Measurements from ENCODE around the gene OR6K2.

OR6K2 gene

DNA sequence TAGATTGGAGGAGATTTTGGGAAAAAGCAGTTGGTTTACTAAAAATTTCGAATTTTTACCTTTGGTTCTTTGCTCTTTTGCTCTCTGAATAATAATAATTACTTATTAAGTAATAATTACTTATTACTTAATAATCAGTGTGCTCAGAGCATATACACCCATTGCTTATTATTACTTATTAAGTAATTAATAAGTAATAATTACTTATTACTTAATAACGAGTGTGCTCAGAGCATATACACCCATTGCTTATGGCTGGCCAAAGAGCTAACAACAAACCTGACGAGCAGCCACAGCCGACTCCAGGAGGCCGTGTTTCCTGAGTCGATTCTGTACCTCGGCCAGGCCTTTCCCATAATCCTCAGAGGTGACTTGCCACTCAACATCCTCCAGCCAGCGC lies 34.4 kb downstream of the OR6K2 start:
- DNase-seq (ENCODE audit: low spot score) = no peak
- TF ChIP-seq, protein P1, sequence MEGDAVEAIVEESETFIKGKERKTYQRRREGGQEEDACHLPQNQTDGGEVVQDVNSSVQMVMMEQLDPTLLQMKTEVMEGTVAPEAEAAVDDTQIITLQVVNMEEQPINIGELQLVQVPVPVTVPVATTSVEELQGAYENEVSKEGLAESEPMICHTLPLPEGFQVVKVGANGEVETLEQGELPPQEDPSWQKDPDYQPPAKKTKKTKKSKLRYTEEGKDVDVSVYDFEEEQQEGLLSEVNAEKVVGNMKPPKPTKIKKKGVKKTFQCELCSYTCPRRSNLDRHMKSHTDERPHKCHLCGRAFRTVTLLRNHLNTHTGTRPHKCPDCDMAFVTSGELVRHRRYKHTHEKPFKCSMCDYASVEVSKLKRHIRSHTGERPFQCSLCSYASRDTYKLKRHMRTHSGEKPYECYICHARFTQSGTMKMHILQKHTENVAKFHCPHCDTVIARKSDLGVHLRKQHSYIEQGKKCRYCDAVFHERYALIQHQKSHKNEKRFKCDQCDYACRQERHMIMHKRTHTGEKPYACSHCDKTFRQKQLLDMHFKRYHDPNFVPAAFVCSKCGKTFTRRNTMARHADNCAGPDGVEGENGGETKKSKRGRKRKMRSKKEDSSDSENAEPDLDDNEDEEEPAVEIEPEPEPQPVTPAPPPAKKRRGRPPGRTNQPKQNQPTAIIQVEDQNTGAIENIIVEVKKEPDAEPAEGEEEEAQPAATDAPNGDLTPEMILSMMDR (IDR thresholded peaks at IDR 0.05) = no peak
- H3K4me3 ChIP-seq = no peak overlapping the region
- no peak overlapping the region for H3K27ac ChIP-seq

DNA sequence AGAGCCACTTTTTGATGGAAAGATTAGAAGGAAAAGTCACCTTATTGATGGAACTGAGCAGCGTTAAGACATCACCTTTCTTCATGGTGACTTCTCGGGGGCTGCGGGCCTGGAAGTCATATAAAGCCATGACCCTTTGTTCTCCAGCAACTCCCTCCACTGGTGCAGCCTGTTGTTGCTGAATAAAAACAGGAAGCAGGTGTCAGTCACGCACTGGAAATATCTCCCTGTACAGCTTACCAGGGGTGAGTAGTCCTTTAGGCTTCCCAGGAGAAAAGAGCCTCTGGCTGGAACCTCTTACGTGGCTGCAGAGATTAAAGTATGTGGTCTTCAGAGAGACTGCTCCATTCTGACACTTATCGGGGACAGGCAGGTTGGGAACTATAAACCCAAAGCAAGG lies 45.9 kb downstream of the OR6K2 start:
- no peak overlapping the region for H3K27ac ChIP-seq
- no peak for DNase-seq (ENCODE audit: low spot score)
- no peak overlapping the region for H3K4me3 ChIP-seq
- TF ChIP-seq, protein P1 (IDR thresholded peaks at IDR 0.05) = no peak

DNA sequence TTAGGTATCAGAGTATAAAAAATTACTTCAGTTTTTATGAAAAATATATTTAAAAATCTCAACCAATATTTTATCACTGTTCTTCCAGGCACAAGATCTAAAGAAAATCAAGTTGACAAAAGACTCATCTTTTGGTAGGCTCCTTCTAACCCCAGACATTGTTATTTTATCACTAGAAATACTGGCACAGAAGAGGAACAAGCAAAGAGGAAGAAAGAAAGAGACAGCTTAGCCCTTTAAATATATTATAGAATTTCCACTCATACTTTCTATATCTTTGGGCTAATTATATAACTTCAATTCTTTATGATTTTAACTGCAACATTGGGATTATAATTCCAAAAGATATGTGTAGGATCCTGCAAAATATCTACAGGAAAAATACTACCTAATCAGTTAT lies 46.4 kb downstream of the OR6K2 start:
- DNase-seq (ENCODE audit: low spot score) = no peak
- no peak overlapping the region for H3K27ac ChIP-seq
- no peak overlapping the region for H3K4me3 ChIP-seq
- TF ChIP-seq, protein P1 (IDR thresholded peaks at IDR 0.05) = no peak

DNA sequence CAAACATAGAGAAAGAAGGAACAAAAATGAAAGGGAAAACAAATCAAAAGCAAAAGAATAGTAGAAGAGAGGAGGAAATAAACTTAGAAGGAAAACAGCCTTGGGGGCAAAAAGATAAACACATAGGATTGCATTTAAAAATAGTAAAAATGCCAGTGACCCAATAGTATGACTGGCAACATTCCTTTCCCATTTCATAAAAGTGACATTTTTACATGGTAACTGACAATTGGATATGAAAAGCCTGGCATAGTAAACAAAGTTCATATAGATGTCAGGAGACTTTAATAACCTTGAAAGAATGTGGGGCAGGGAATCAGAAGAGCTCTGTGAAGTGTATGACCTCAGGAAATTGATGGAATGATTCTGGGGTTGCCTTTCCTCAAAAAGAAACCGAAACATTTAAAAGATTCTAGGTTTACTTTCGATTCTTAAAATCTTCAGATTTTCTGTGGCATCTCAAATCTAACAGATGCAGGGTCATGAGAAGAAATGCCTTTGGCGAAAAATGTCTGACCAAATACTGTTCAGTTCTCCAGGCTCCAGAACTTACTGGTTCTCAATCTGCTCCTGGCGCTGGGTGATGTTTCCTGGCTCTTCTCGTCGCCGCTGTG lies 47.6 kb downstream of the OR6K2 start:
- no peak overlapping the region for H3K4me3 ChIP-seq
- no peak overlapping the region for H3K27ac ChIP-seq
- DNase-seq (ENCODE audit: low spot score) = no peak
- TF ChIP-seq, protein P1 (IDR thresholded peaks at IDR 0.05) = no peak
